Stimulated activated CD4-positive, alpha-beta T cell treated with anti-CD3 and anti-CD28 coated beads, Interleukin-12 subunit alpha, Interleukin-12 subunit beta, amount 100 ng/mL, for 4 hours (primary cell): ENCODE results near the gene ZNF638.

Source experiments
- DNase-seq: peaks from one replicate; pipeline ENCODE4 v3.0.0-alpha.2; 2020

ZNF638 gene

GRCh38 chr2:71458413-71459083, 127.0 kb downstream of the ZNF638 start:
- no peak for DNase-seq

GRCh38 chr2:71459084-71459431, 127.5 kb downstream of the ZNF638 start:
- no peak for DNase-seq

DNA sequence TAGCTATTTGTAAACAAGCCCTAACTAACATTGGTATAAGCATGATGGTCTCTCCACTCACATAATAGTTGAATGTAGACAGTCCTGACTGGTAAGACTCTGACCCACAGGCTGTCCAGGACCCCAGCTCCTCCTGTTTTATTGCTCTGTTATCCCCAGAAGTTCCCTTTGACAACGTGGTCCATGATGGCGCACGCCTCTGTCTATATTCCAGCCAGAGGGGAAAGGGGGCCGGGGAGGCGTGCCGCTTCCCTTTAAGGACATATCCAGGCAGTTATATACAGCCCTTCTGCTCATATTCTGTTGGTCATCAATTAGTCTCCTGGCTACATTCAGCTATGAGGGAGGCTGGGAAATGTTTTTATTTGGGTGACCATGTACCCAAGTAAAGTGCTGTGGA, 128.5 kb downstream of the ZNF638 start:
- no peak for DNase-seq

GRCh38 chr2:71460595-71461303, 129.2 kb downstream of the ZNF638 start:
- no peak for DNase-seq

GRCh38 chr2:71461304-71461671, 129.7 kb downstream of the ZNF638 start:
- DNase-seq, result no peak

GRCh38 chr2:71462056-71462605, 130.5 kb downstream of the ZNF638 start:
- DNase-seq, result no peak

DNA sequence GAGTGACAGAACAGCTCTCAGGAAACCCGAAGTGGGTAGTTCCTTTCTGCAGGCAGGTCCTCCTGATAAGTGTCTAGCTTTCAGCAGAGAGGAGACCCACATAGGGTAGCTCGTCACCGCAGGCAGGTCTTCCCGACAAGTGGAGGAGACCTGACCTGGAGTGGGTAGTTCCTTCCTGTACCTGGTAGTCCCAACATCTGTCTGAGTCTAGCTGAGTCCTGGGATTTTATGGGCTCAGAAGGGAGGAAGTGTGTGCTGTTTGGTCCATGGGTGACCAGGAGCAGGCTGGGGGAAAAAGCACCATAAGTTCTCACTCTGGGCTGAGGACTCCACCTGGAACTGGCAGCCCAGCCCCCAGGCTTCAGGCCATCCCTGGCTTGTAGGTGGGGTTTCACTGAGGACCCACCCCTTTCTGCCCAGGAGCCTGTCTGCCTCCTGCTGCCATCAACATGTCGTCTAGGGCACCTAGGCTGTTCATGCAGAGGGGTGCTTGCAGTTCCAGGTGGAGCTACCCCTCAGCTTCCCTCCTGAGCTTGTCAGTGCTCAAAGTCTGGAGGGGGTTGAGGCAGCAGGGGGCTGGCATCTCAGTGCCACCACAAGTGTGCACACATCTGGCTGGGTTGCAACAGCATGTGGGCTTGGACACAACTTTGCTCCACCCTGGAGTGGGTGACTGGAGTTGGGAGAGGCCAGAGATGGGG, 131.2 kb downstream of the ZNF638 start:
- no peak for DNase-seq

DNA sequence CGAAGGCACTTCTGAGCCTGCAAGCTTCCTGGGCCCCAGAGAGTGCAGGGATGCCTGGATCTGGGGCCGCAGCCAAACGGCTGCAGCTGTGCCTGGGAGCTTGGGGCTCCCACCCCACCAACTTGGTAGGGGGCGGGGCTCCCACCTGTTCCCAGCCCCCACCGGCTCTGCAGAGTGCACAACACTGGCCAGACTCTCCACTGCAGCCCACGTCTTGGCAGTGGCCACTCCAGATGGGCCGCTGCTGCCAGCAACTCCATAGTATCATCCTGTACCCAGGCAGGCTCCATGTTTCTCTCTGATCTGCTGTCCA, 131.7 kb downstream of the ZNF638 start:
- DNase-seq, result no peak

DNA sequence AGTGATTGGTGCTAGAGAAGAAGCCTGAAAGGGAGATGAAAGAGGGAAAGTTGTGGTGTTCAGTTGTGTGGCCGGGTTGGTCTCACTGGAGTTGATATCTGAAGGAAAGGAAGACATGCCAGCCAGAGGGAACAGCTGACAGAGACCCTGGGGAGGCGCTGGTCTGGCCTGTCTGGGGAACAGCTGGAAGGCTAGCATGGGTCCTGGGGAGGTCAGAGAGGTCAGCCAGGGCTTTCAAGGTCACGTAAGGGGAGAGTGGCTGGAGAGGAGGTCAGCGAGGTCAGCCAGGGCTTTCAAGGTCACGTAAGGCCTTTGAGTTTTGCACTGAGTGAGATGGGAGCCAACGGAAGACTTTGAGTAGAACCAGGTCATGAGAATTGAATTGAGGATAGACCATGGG, 132.8 kb downstream of the ZNF638 start:
- no peak for DNase-seq

GRCh38 chr2:71465356-71465755, 133.8 kb downstream of the ZNF638 start:
- no peak for DNase-seq

DNA sequence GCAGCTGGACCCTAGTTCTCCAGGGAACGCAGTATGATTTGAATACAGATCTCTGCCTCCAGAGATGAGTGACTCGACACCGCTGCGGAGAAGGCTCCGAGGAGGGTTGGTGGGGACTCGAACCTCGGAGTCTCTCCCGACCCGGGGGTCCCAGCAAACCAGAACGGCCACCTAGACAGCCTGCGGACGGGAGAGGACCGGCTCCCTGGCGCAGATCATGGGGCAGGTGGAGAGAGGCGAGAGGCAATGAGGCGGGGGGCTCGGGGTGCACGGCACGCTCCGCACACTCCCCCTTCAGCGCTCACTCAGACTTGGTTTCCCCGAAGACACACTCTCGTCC, 134.3 kb downstream of the ZNF638 start:
- DNase-seq, result no peak

- DNase-seq, result peak; percentile 1
These were observed 135.0 kb downstream of the ZNF638 start for GRCh38 chr2:71466301-71467179.

- no peak for DNase-seq
These were observed 135.7 kb downstream of the ZNF638 start for GRCh38 chr2:71467180-71467815.

- no peak for DNase-seq
These were observed 136.9 kb downstream of the ZNF638 start for GRCh38 chr2:71468279-71469015.

DNA sequence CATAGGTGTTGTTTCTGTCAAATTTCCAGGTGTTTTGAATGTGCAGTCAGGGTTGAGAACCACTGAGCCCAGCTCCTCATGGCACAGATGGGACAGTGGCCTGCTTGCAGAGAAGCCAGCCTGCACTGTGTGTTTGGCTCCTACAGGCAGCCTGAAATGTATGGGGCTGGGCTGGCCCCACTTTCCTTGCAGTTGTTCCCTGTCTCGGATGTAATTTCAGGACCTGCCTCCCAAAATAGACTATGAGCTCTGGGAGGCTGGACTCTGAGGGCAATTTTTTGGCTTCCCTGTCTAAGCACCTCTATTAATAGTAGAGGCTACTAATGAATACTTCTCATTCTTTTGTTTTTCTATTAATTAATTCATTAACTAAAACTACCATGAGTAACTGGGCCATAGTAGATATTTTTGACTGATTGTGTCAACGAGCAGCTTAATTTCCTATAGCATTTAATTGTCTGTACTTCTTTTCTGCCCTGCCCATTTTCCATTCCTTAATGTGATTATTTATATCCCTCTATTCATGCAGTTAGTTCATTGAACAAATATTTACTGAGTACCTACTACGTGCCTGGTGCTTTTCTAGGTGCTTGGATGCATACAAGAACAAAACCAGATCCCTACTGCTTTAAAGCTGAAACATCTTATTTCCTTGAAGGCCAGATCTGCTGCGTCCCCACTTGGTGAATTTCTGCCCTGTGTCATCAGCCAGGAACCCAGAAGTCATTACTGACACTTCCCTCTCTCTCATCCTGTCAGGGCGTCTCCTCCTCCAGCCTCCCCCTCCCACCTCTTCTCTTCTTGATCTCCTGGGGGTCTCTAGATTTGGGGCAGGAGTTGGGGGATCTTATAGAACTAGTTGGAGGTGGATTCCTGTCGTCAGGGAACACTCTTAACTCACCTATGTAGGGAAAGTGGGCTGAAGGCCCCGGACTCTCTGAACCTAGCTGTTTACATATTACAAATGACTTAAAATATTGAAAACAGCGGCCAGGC, 138.1 kb downstream of the ZNF638 start:
- DNase-seq, result no peak

DNA sequence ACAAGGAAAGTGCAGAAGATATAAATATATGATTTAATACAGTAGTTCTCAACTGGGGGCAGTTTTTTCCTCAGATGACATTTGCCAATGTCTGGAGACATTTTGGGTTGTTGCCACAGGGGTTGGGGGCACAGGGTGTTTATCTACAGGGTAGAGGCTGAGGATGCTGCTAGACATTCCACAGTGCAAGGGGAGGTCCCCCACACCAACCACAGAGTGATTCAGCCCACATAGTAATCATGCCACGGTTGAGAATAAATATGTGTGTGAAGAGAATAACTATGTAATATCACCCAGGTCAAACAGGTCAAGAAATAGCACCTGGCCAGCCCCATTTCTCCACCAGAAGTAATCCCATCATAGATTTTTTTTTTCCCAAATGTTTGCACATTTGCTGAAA, 139.7 kb downstream of the ZNF638 start:
- no peak for DNase-seq

- DNase-seq, result no peak
These were observed 140.4 kb downstream of the ZNF638 start for GRCh38 chr2:71472019-71472418.

DNA sequence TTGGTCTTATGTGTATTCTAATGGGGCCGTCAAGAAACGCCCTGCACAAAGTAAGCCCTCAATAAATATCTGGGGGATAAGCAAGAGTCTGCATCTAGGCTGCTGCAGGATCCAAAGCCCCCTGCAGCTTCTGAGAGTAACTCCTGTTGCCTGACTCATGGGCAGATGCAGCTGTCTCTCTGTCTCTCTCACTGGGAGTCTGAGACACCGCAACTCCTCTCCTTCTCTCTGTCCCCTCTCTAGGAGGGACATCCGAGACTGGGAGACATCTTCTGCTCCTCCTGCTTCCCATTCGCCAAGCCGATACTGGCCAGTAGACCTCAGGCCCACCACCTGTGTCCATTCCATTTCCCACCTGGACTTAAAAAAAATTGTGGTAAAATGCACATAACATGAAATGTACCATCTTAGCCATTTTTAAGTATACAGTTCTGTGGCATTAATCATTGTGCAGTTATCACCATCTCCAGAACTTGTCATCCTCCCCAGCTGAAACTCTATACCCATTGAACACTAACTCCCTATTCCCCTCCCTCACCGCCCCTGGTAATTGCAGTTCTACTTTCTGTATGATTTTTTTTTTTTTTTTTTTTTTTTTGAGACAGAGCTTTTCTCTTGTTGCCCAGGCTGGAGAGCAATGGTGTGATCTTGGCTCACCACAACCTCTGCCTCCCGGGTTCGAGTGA, 141.9 kb downstream of the ZNF638 start:
- DNase-seq, result no peak

DNA sequence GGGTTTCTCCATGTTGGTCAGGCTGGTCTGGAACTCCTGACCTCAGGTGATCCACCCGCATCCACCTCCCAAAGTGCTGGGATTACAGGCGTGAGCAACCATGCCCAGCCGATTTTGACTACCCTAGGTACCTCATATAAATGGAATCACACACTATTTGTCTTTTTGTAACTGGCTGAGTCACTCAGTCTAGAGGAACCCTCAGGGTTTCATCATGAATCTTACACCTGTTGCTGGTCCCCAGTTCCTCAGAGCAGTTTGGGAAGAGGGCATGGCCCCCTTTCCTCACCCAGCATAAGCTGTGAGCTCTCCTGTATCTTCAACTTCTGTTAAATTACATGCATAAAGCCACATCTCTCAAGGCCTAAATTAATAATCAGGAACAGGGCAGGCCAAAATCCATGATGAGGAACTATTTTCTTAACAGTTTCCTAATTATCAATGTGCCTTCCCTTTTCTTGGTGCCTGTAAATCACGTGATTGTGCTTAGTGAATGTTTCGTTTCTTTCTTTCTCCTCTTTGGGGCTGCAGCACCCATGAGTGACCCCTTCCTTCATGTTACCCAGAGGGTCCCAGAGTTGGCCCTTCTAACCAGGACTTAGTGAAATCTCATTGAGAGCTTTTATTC, 142.6 kb downstream of the ZNF638 start:
- no peak for DNase-seq
